Panc1 (cell line): ENCODE results near the gene LHX2. TPM values are rescaled to one million over a fixed set of nuclear protein-coding genes. Genes with fewer than 3 reads are reported as not detected.

Source experiments
- ATAC-seq: fragments of 200-7000 bp; cut with Tn5 transposase; 2 replicates; pipeline ENCODE4 v1.9.1; 2020; ENCODE audit warnings: mild to moderate bottlenecking, moderate library complexity
- BruUV-seq: library from RNA; stranded (reverse); fragments of 400-500 nt; replicated peaks from 2 replicates; lab custom pipeline; 2021; lab: Mats Ljungman, UMichigan
- CTCF ChIA-PET: fragments of 300-600 bp; sonication (Branson Sonifier 250); formaldehyde crosslinking; loops from one replicate; lab custom pipeline; 2022; ENCODE audit warnings: antibody characterized with exemption; lab: Charles Lee
- POLR2A ChIA-PET: fragments of 300-600 bp; sonication (Branson Sonifier 250); formaldehyde crosslinking; loops from one replicate; lab custom pipeline; 2022; ENCODE audit warnings: antibody characterized with exemption; lab: Charles Lee
- DNase-seq: peaks from one replicate; pipeline ENCODE4 v3.0.0-alpha.2; 2010; ENCODE audit warnings: low read depth, low spot score
- H3K27ac ChIP-seq: 2 replicates; pipeline ENCODE4 v1.5.1; 2011; ENCODE audit warnings: mild to moderate bottlenecking, low read length, inconsistent platforms
- H3K27me3 ChIP-seq: fragments of 200-500 bp; sonication (Bioruptor generic); 2 replicates; pipeline ENCODE4 v1.6.0; 2014; ENCODE audit warnings: low read length, inconsistent platforms; ENCODE audit not compliant: control insufficient read depth, insufficient read depth
- H3K36me3 ChIP-seq: fragments of 200-500 bp; sonication (Bioruptor generic); 2 replicates; pipeline ENCODE4 v1.5.1; 2014; ENCODE audit warnings: inconsistent platforms, mild to moderate bottlenecking, low read length, moderate library complexity; ENCODE audit not compliant: control insufficient read depth, insufficient read depth
- H3K4me1 ChIP-seq: 2 replicates; pipeline ENCODE4 v1.5.1; 2011; ENCODE audit warnings: inconsistent platforms, mild to moderate bottlenecking, low read length, moderate library complexity; ENCODE audit not compliant: control insufficient read depth, insufficient read depth
- H3K4me3 ChIP-seq, 2 experiments: 2 replicates each; pipeline ENCODE4 v1.5.1; 2011 to 2012; ENCODE audit warnings: low read depth in 2 of 2, low read length in 2 of 2, mild to moderate bottlenecking in 2 of 2, inconsistent platforms in 1 of 2, moderate library complexity in 1 of 2
- H3K9me3 ChIP-seq: fragments of 200-500 bp; sonication (Bioruptor generic); 2 replicates; pipeline ENCODE4 v1.5.1; 2014; ENCODE audit warnings: low read depth, mild to moderate bottlenecking, inconsistent platforms, low read length, moderate library complexity; ENCODE audit not compliant: control insufficient read depth, insufficient read depth
- CTCF ChIP-seq: fragments of 450-650 bp; IDR thresholded peaks from 2 replicates; pipeline ENCODE4 v1.5.1; 2017; ENCODE audit warnings: mild to moderate bottlenecking
- POLR2AphosphoS5 ChIP-seq: IDR thresholded peaks from 2 replicates; pipeline ENCODE4 v1.6.1; 2012; ENCODE audit warnings: mild to moderate bottlenecking, low read depth, low read length, moderate library complexity
- REST ChIP-seq, 2 experiments: IDR thresholded peaks; 2 replicates each; pipeline ENCODE4 v1.6.1; 2011 to 2012; ENCODE audit warnings: low read depth in 2 of 2, control low read depth in 1 of 2, low read length in 1 of 2, mild to moderate bottlenecking in 1 of 2, moderate library complexity in 1 of 2; ENCODE audit not compliant: insufficient read depth in 1 of 2
- SIN3A ChIP-seq: IDR thresholded peaks from 2 replicates; pipeline ENCODE4 v1.6.1; 2012; ENCODE audit warnings: low read depth, mild to moderate bottlenecking, low read length, moderate library complexity, borderline replicate concordance; ENCODE audit not compliant: insufficient read depth
- TCF7L2 ChIP-seq: IDR thresholded peaks from 2 replicates; pipeline ENCODE4 v1.6.1; 2011; ENCODE audit warnings: mild to moderate bottlenecking, low read depth, low read length, inconsistent platforms
- in situ Hi-C: cut with HindIII; loops from 2 replicates; pipeline ENCODE4 v1.10.0; 2016; ENCODE audit warnings: low sequenced_read_pairs, low pct_unique_long_range_greater_than_20kb
- intact Hi-C: fragments of 100-400 bp; cut with micrococcal nuclease; formaldehyde crosslinking; loops from one replicate; pipeline ENCODE4 v1.10.0; 2022; ENCODE audit not compliant: unreplicated experiment
- total RNA-seq: library from RNA; stranded (reverse); gene quantifications from one replicate; pipeline ENCODE4 v1.2.1, GENCODE V29; 2021; ENCODE audit not compliant: unreplicated experiment

The LHX2 gene
- total RNA-seq, 1 experiment from 2014 or later, result 0.36 TPM

- Histone ChIP-seq H3K36me3 (no peaks in the 10 kb centered on the region), H3K4me1 (0 out of 2 replicates have a peak, but pooled peaks cover 2% of the 10 kb centered on the region), H3K27me3 (no peaks in the 10 kb centered on the region), H3K9me3 (no peaks in the 10 kb centered on the region), H3K4me3 (no peak overlapping the region), H3K27ac (no peak overlapping the region)
- no TSS peak for BruUV-seq
- in situ Hi-C loops, result no loop called here
- no peak for DNase-seq
- no peak for ATAC-seq
- TF ChIP-seq TCF7L2, result no peak
- TF ChIP-seq SIN3A, result no peak
- TF ChIP-seq POLR2AphosphoS5, result no peak
- no peak for TF ChIP-seq CTCF
- no peak for TF ChIP-seq REST (IDR thresholded peaks at IDR 0.05; ENCODE audit: insufficient read depth in 1 of 2, low read depth in 2 of 2, low read length in 1 of 2)
- intact Hi-C loops, result no loop called here
- CTCF ChIA-PET, result no interaction called here
- POLR2A ChIA-PET, result interaction anchor here (0.6 kb wide), 1 partner anchor 498 kb away, joined by 7 read pairs; no protein-coding TSS in a partner anchor
Measured at GRCh38 chr9:124050955-124051354, 39.4 kb downstream of the LHX2 start.

GRCh38 chr9:124052401-124052800 is 40.8 kb downstream of the LHX2 start:
- no peaks in the 10 kb centered on the region for H3K27me3 ChIP-seq
- CTCF ChIA-PET, result no interaction called here

More at GRCh38 chr9:124052401-124052800, 40.8 kb downstream of the LHX2 start:
- POLR2A ChIA-PET, result no interaction called here
- DNase-seq (no peak), ATAC-seq (no peak)
- Histone ChIP-seq H3K27ac (no peak overlapping the region), H3K9me3 (no peaks in the 10 kb centered on the region), H3K4me1 (0 out of 2 replicates have a peak, but pooled peaks cover 2% of the 10 kb centered on the region), H3K4me3 (no peak overlapping the region), H3K36me3 (no peaks in the 10 kb centered on the region)
- intact Hi-C loops (no loop called here), in situ Hi-C loops (no loop called here)
- BruUV-seq, result no TSS peak
- TF ChIP-seq CTCF, result no peak
- TF ChIP-seq POLR2AphosphoS5, result no peak
- no peak for TF ChIP-seq SIN3A
- no peak for TF ChIP-seq TCF7L2
- no peak for TF ChIP-seq REST (IDR thresholded peaks at IDR 0.05; ENCODE audit: insufficient read depth in 1 of 2, low read depth in 2 of 2, low read length in 1 of 2)
